ENCODE measurements around the gene ETV3L.

Gene ETV3L

GRCh38 chr1:157138220-157139051, 38.8 kb upstream of the ETV3L start, which contains the start of gene ETV3:
TSS of gene ETV3 (minus strand) at chr1:157138395. CDS start at chr1:157136352, 2,043 bp downstream.
- DNase-seq (ENCODE audit: insufficient read length): peak; percentile 85
- peak; percentile 92 for FAIRE-seq
- TF ChIP-seq TAF1 (IDR thresholded peaks at IDR 0.05; ENCODE audit: borderline replicate concordance, low read depth, low read length): no peak
- peak; percentile 56; the same call in 1 of the 2 replicates for TF ChIP-seq POLR2AphosphoS5 (IDR thresholded peaks at IDR 0.05; ENCODE audit: low read depth, low read length)
- TF ChIP-seq POLR2A (IDR thresholded peaks at IDR 0.05; ENCODE audit: low read depth, low read length): peak; percentile 83

- DNase-seq (ENCODE audit: insufficient read length): no peak
- TF ChIP-seq POLR2A (IDR thresholded peaks at IDR 0.05; ENCODE audit: low read depth, low read length): no peak
- TF ChIP-seq POLR2AphosphoS5 (IDR thresholded peaks at IDR 0.05; ENCODE audit: low read depth, low read length): no peak
- no peak for TF ChIP-seq TAF1 (IDR thresholded peaks at IDR 0.05; ENCODE audit: borderline replicate concordance, low read depth, low read length)
- no peak for FAIRE-seq
These were observed 38.0 kb upstream of the ETV3L start for GRCh38 chr1:157137408-157138219.

GRCh38 chr1:157137046-157137407, 37.4 kb upstream of the ETV3L start:
- no peak for TF ChIP-seq POLR2AphosphoS5 (IDR thresholded peaks at IDR 0.05; ENCODE audit: low read depth, low read length)
- no peak for TF ChIP-seq TAF1 (IDR thresholded peaks at IDR 0.05; ENCODE audit: borderline replicate concordance, low read depth, low read length)
- no peak for TF ChIP-seq POLR2A (IDR thresholded peaks at IDR 0.05; ENCODE audit: low read depth, low read length)
- DNase-seq (ENCODE audit: insufficient read length): no peak
- no peak for FAIRE-seq

- TF ChIP-seq TAF1 (IDR thresholded peaks at IDR 0.05; ENCODE audit: borderline replicate concordance, low read depth, low read length) (no peak), POLR2AphosphoS5 (IDR thresholded peaks at IDR 0.05; ENCODE audit: low read depth, low read length) (no peak), POLR2A (IDR thresholded peaks at IDR 0.05; ENCODE audit: low read depth, low read length) (no peak)
- DNase-seq (ENCODE audit: insufficient read length) (no peak), FAIRE-seq (no peak)
These were observed 36.5 kb upstream of the ETV3L start for GRCh38 chr1:157136133-157136532.

DNA sequence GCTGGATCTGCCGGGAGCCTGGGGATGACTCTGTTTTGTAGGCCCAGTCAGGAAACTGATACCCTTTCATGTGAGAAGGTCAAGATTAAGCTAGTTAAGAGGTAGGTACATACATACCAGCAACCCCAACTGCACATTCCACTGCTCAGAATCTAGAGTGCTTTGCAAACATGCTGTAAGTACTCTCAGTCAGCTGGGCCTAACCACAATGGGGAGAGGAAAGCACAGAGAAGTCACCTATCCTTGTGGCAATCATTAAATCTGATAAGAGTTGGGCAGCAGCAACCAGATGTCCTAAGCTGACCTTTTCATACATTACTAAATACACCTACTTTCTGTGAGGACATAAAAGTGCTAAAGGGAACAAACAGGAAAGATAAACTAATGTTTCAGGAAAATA, 36.0 kb upstream of the ETV3L start:
- DNase-seq (ENCODE audit: insufficient read length) (no peak), FAIRE-seq (no peak)
- TF ChIP-seq POLR2AphosphoS5 (IDR thresholded peaks at IDR 0.05; ENCODE audit: low read depth, low read length) (no peak), TAF1 (IDR thresholded peaks at IDR 0.05; ENCODE audit: borderline replicate concordance, low read depth, low read length) (no peak), POLR2A (IDR thresholded peaks at IDR 0.05; ENCODE audit: low read depth, low read length) (no peak)

DNA sequence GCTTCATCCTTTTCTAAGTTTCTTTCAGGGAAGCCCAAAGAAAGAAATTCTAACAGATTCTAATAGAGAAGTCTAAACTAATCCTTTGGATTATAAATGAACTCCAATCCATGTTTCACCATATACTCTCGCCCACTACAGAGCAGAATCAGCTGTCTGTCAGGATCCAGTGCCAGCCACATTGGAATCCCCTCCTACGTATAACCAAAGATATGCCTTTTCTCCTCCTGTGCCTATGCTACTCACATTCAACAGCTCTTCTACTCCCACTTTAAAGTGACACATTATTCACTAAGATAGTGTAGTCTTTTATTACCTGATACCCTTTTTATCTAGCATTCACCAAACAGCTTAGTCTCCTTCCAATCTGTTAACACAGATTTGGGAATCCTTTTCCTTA, 35.5 kb upstream of the ETV3L start:
- TF ChIP-seq POLR2AphosphoS5 (IDR thresholded peaks at IDR 0.05; ENCODE audit: low read depth, low read length): no peak
- no peak for TF ChIP-seq POLR2A (IDR thresholded peaks at IDR 0.05; ENCODE audit: low read depth, low read length)
- TF ChIP-seq TAF1 (IDR thresholded peaks at IDR 0.05; ENCODE audit: borderline replicate concordance, low read depth, low read length): no peak
- FAIRE-seq (no peak), DNase-seq (ENCODE audit: insufficient read length) (no peak)

GRCh38 chr1:157134442-157134841, 34.8 kb upstream of the ETV3L start:
- TF ChIP-seq TAF1 (IDR thresholded peaks at IDR 0.05; ENCODE audit: borderline replicate concordance, low read depth, low read length) (no peak), POLR2AphosphoS5 (IDR thresholded peaks at IDR 0.05; ENCODE audit: low read depth, low read length) (no peak), POLR2A (IDR thresholded peaks at IDR 0.05; ENCODE audit: low read depth, low read length) (no peak)
- no peak for FAIRE-seq
- DNase-seq (ENCODE audit: insufficient read length): no peak

- no peak for FAIRE-seq
- DNase-seq (ENCODE audit: insufficient read length): no peak
- TF ChIP-seq TAF1 (IDR thresholded peaks at IDR 0.05; ENCODE audit: borderline replicate concordance, low read depth, low read length): no peak
- TF ChIP-seq POLR2AphosphoS5 (IDR thresholded peaks at IDR 0.05; ENCODE audit: low read depth, low read length): no peak
- no peak for TF ChIP-seq POLR2A (IDR thresholded peaks at IDR 0.05; ENCODE audit: low read depth, low read length)
These were observed 33.8 kb upstream of the ETV3L start for GRCh38 chr1:157133426-157133825.

- no peak for FAIRE-seq
- TF ChIP-seq POLR2A (IDR thresholded peaks at IDR 0.05; ENCODE audit: low read depth, low read length) (no peak), TAF1 (IDR thresholded peaks at IDR 0.05; ENCODE audit: borderline replicate concordance, low read depth, low read length) (no peak), POLR2AphosphoS5 (IDR thresholded peaks at IDR 0.05; ENCODE audit: low read depth, low read length) (no peak)
- DNase-seq (ENCODE audit: insufficient read length): no peak
These were observed 33.1 kb upstream of the ETV3L start for GRCh38 chr1:157132616-157133167.

GRCh38 chr1:157132111-157132510, 32.5 kb upstream of the ETV3L start:
- DNase-seq (ENCODE audit: insufficient read length) (no peak), FAIRE-seq (no peak)
- TF ChIP-seq TAF1 (IDR thresholded peaks at IDR 0.05; ENCODE audit: borderline replicate concordance, low read depth, low read length) (no peak), POLR2A (IDR thresholded peaks at IDR 0.05; ENCODE audit: low read depth, low read length) (no peak), POLR2AphosphoS5 (IDR thresholded peaks at IDR 0.05; ENCODE audit: low read depth, low read length) (no peak)

- TF ChIP-seq POLR2A (IDR thresholded peaks at IDR 0.05; ENCODE audit: low read depth, low read length) (no peak), TAF1 (IDR thresholded peaks at IDR 0.05; ENCODE audit: borderline replicate concordance, low read depth, low read length) (no peak), POLR2AphosphoS5 (IDR thresholded peaks at IDR 0.05; ENCODE audit: low read depth, low read length) (no peak)
- DNase-seq (ENCODE audit: insufficient read length) (no peak), FAIRE-seq (no peak)
These were observed 31.7 kb upstream of the ETV3L start for GRCh38 chr1:157131281-157131680.
